H9 (cell line): ENCODE data around the gene PRPSAP2. TPM values are rescaled to one million over a fixed set of nuclear protein-coding genes. Genes with fewer than 3 reads are reported as not detected.

ENCODE experiments used
- DNase-seq: peaks from one replicate; pipeline ENCODE4 v3.0.0-alpha.2; 2017
- H2AFZ ChIP-seq: one replicate; pipeline ENCODE4 v1.6.1; 2013; ENCODE audit warnings: mild to moderate bottlenecking, low read length, control low read depth, moderate library complexity
- H2AK5ac ChIP-seq: 2 replicates; pipeline ENCODE4 v1.6.1; 2013; ENCODE audit warnings: low read length, control low read depth, mixed read lengths; ENCODE audit not compliant: insufficient read length
- H2BK120ac ChIP-seq: one replicate; pipeline ENCODE4 v1.6.1; 2013; ENCODE audit warnings: low read depth, mild to moderate bottlenecking, low read length, control low read depth, inconsistent platforms; ENCODE audit not compliant: poor library complexity, severe bottlenecking
- H2BK12ac ChIP-seq: 2 replicates; pipeline ENCODE4 v1.6.1; 2013; ENCODE audit warnings: low read length, control low read depth, mixed read lengths, low read depth; ENCODE audit not compliant: insufficient read length
- H2BK15ac ChIP-seq: 2 replicates; pipeline ENCODE4 v1.6.1; 2013; ENCODE audit warnings: low read depth, low read length, control low read depth
- H2BK20ac ChIP-seq: one replicate; pipeline ENCODE4 v1.6.1; 2013; ENCODE audit warnings: low read depth, mild to moderate bottlenecking, low read length, control low read depth, inconsistent platforms; ENCODE audit not compliant: poor library complexity, severe bottlenecking
- H2BK5ac ChIP-seq: 2 replicates; pipeline ENCODE4 v1.6.1; 2013; ENCODE audit warnings: low read length, control low read depth, mixed read lengths; ENCODE audit not compliant: insufficient read length
- H3K14ac ChIP-seq: 2 replicates; pipeline ENCODE4 v1.6.1; 2013; ENCODE audit warnings: low read length, control low read depth; ENCODE audit not compliant: insufficient read depth
- H3K18ac ChIP-seq: 2 replicates; pipeline ENCODE4 v1.6.1; 2013; ENCODE audit warnings: low read depth, mild to moderate bottlenecking, mixed read lengths, low read length, control low read depth; ENCODE audit not compliant: insufficient read length
- H3K23ac ChIP-seq: 2 replicates; pipeline ENCODE4 v1.6.1; 2013; ENCODE audit warnings: low read length, control low read depth, mixed read lengths, low read depth; ENCODE audit not compliant: insufficient read length
- H3K23me2 ChIP-seq: 2 replicates; pipeline ENCODE4 v1.6.1; 2013; ENCODE audit warnings: low read depth, mild to moderate bottlenecking, mixed read lengths, low read length, control low read depth; ENCODE audit not compliant: insufficient read length, poor library complexity, severe bottlenecking
- H3K27ac ChIP-seq: 2 replicates; pipeline ENCODE4 v1.5.1; 2013; ENCODE audit warnings: low read length, control low read depth, mixed read lengths, low read depth; ENCODE audit not compliant: insufficient read length
- H3K27me3 ChIP-seq: 2 replicates; pipeline ENCODE4 v1.6.1; 2013; ENCODE audit warnings: low read length, control low read depth, inconsistent platforms; ENCODE audit not compliant: insufficient read depth
- H3K4ac ChIP-seq: 2 replicates; pipeline ENCODE4 v1.6.1; 2013; ENCODE audit warnings: low read depth, mild to moderate bottlenecking, control low read depth, inconsistent platforms, low read length, moderate library complexity
- H3K4me1 ChIP-seq: 2 replicates; pipeline ENCODE4 v1.6.1; 2013; ENCODE audit warnings: low read length, control low read depth, inconsistent platforms; ENCODE audit not compliant: insufficient read depth
- H3K4me2 ChIP-seq: 2 replicates; pipeline ENCODE4 v1.6.1; 2013; ENCODE audit warnings: low read length, control low read depth, mixed read lengths; ENCODE audit not compliant: insufficient read length, insufficient read depth
- H3K56ac ChIP-seq: 2 replicates; pipeline ENCODE4 v1.6.1; 2013; ENCODE audit warnings: low read depth, mild to moderate bottlenecking, mixed read lengths, low read length, control low read depth; ENCODE audit not compliant: insufficient read length
- H3K79me1 ChIP-seq: 2 replicates; pipeline ENCODE4 v1.6.1; 2013; ENCODE audit warnings: low read depth, mild to moderate bottlenecking, moderate library complexity, low read length, control low read depth, inconsistent platforms; ENCODE audit not compliant: insufficient read depth, poor library complexity, severe bottlenecking
- H3K79me2 ChIP-seq: 2 replicates; pipeline ENCODE4 v1.6.1; 2013; ENCODE audit warnings: low read length, control low read depth, inconsistent platforms; ENCODE audit not compliant: insufficient read depth
- H3K9ac ChIP-seq: 2 replicates; pipeline ENCODE4 v1.6.1; 2013; ENCODE audit warnings: low read length, control low read depth, mixed read lengths; ENCODE audit not compliant: insufficient read length; ENCODE audit errors: extremely low read depth
- H3K9me3 ChIP-seq: one replicate; pipeline ENCODE4 v1.6.1; 2013; ENCODE audit warnings: low read depth, low read length, inconsistent platforms; ENCODE audit not compliant: control insufficient read depth
- H3T11ph ChIP-seq: one replicate; pipeline ENCODE4 v1.6.1; 2013; ENCODE audit warnings: mild to moderate bottlenecking, low read length, control low read depth, inconsistent platforms
- H4K20me1 ChIP-seq: one replicate; pipeline ENCODE4 v1.6.1; 2013; ENCODE audit not compliant: control insufficient read depth, insufficient read length, insufficient read depth
- H4K5ac ChIP-seq: 2 replicates; pipeline ENCODE4 v1.6.1; 2013; ENCODE audit warnings: low read depth, mild to moderate bottlenecking, mixed read lengths, low read length, control low read depth; ENCODE audit not compliant: insufficient read length
- H4K8ac ChIP-seq: replicated peaks from 2 replicates; pipeline ENCODE4 v1.6.1; 2013; ENCODE audit warnings: low read length, control low read depth, mixed read lengths, low read depth; ENCODE audit not compliant: insufficient read length
- H4K91ac ChIP-seq: 2 replicates; pipeline ENCODE4 v1.6.1; 2013; ENCODE audit warnings: low read depth, mild to moderate bottlenecking, moderate library complexity, mixed read lengths, low read length, control low read depth; ENCODE audit not compliant: insufficient read length
- H3K27ac Mint-ChIP-seq, 3 experiments: 2 replicates in 2 of 3; 3 replicates in 1 of 3; pipeline ENCODE4 v1.8.0; 2020 to 2021; ENCODE audit warnings: mixed read lengths in 3 of 3, mild to moderate bottlenecking in 1 of 3, moderate library complexity in 1 of 3
- H3K27me3 Mint-ChIP-seq: 2 replicates; pipeline ENCODE4 v1.8.0; 2021; ENCODE audit warnings: low read depth, mild to moderate bottlenecking, moderate library complexity, mixed read lengths
- H3K36me3 Mint-ChIP-seq, 3 experiments: 2 replicates in 2 of 3; 3 replicates in 1 of 3; pipeline ENCODE4 v1.8.0; 2020 to 2021; ENCODE audit warnings: low read depth in 3 of 3, mixed read lengths in 3 of 3; ENCODE audit not compliant: insufficient read depth in 1 of 3
- H3K4me1 Mint-ChIP-seq, 2 experiments: 2 replicates each; pipeline ENCODE4 v1.8.0; 2020; ENCODE audit warnings: mixed read lengths in 2 of 2
- H3K4me3 Mint-ChIP-seq, 2 experiments: 2 replicates in 1 of 2; 3 replicates in 1 of 2; pipeline ENCODE4 v1.8.0; 2020 to 2021; ENCODE audit warnings: mild to moderate bottlenecking in 2 of 2, mixed read lengths in 2 of 2, moderate library complexity in 1 of 2
- H3K9me3 Mint-ChIP-seq, 2 experiments: 2 replicates in 1 of 2; 3 replicates in 1 of 2; pipeline ENCODE4 v1.8.0; 2020; ENCODE audit warnings: mild to moderate bottlenecking in 2 of 2, mixed read lengths in 2 of 2, moderate library complexity in 1 of 2
- CTCF ChIP-seq: fragments of 200-600 bp; sonication (generic); conservative IDR thresholded peaks from 3 replicates; pipeline ENCODE4 v1.8.0; 2021; ENCODE audit warnings: antibody characterized with exemption, mild to moderate bottlenecking
- WGBS: extraction: QIAGEN DNeasy Blood & Tissue Kit; methylation state at CpG from one replicate; pipeline ENCODE4 v1.1.7; 2013; ENCODE audit warnings: missing lambda C conversion rate, low lambda C conversion rate, mixed read lengths; ENCODE audit not compliant: insufficient read length; ENCODE audit errors: extremely low coverage; 5-methylcytosine and 5-hydroxymethylcytosine counted together
- total RNA-seq: library from RNA; stranded (reverse); gene quantifications from 2 replicates; pipeline ENCODE4 v1.2.1, GENCODE V29; 2021

Gene PRPSAP2
- total RNA-seq, 1 experiment from 2014 or later, result 58.0 TPM

GRCh38 chr17:18866866-18867813 is 9.2 kb downstream of the PRPSAP2 start:
- H3K9me3 ChIP-seq, result no peaks in the 10 kb centered on the region
- no peak overlapping the region for H3K4me2 ChIP-seq
- H3K79me1 ChIP-seq, result peaks cover 3% of the 10 kb centered on the region
- no peak overlapping the region for H3K4me3 Mint-ChIP-seq
- no peak overlapping the region for H2BK120ac ChIP-seq
- H3K9me3 Mint-ChIP-seq, result no peaks in the 10 kb centered on the region
- no peaks in the 10 kb centered on the region for H3K27me3 Mint-ChIP-seq
- H4K20me1 ChIP-seq, result no peaks in the 10 kb centered on the region
- H3K27ac ChIP-seq, result no peak overlapping the region
- H3K23me2 ChIP-seq, result no peaks in the 10 kb centered on the region
- no peak overlapping the region for H2BK5ac ChIP-seq
- H3K14ac ChIP-seq, result no peak overlapping the region
- no peaks in the 10 kb centered on the region for H3K4me1 ChIP-seq
- no peak overlapping the region for H4K8ac ChIP-seq
- H3T11ph ChIP-seq, result no peak overlapping the region
- no peak overlapping the region for H2AFZ ChIP-seq
- no peak overlapping the region for H2BK20ac ChIP-seq
- no peak overlapping the region for H2BK12ac ChIP-seq
- H3K4me1 Mint-ChIP-seq, result peaks cover 4 to 9% of the 10 kb centered on the region in 2 experiments; a peak in 3 of 4 replicates
- no peak for DNase-seq
- H3K9ac ChIP-seq, result no peak overlapping the region
- H3K23ac ChIP-seq, result no peak overlapping the region
- no peak overlapping the region for H4K91ac ChIP-seq
- H3K27ac Mint-ChIP-seq, result peak overlapping the region in 1 of 3 experiments; percentile 3; a peak in 1 of 7 replicates
- no peak overlapping the region for H3K4ac ChIP-seq
- H3K18ac ChIP-seq, result no peak overlapping the region
- no peak overlapping the region for H3K56ac ChIP-seq
- H3K36me3 Mint-ChIP-seq, result peaks cover 16 to 56% (median 50%) of the 10 kb centered on the region in 3 experiments; a peak in 6 of 7 replicates
- no CpG with 5 or more reads among the region's 8 CpGs for WGBS
- TF ChIP-seq CTCF, result no peak
- peaks cover 4% of the 10 kb centered on the region; the same call in 1 of the 2 replicates for H3K79me2 ChIP-seq
- no peak overlapping the region for H2AK5ac ChIP-seq
- no peak overlapping the region for H2BK15ac ChIP-seq
- H4K5ac ChIP-seq, result no peak overlapping the region
- H3K27me3 ChIP-seq, result no peaks in the 10 kb centered on the region
